GM23338 (cell line): Measurements from ENCODE around the gene DIDO1. TPM values are rescaled to one million over a fixed set of nuclear protein-coding genes. Genes with fewer than 3 reads are reported as not detected.

Experiments used
- ATAC-seq: fragments of 200-7000 bp; cut with Tn5 transposase; 3 replicates; pipeline ENCODE4 v1.9.1; 2020
- DNase-seq: peaks from one replicate; pipeline ENCODE4 v3.0.0-alpha.2; 2015; ENCODE audit warnings: low spot score
- H2AFZ ChIP-seq: fragments of 200-600 bp; sonication (generic); 2 replicates; pipeline ENCODE4 v1.8.0; 2016; ENCODE audit warnings: antibody characterized with exemption, mild to moderate bottlenecking, moderate library complexity
- H3F3A ChIP-seq: fragments of 200-600 bp; sonication (generic); replicated peaks from 2 replicates; pipeline ENCODE4 v1.8.0; 2017; ENCODE audit warnings: antibody characterized with exemption, mixed run types, low read depth
- H3K27ac ChIP-seq: fragments of 200-600 bp; sonication (generic); 2 replicates; pipeline ENCODE4 v1.6.1; 2016; ENCODE audit warnings: low read depth
- H3K27me3 ChIP-seq: fragments of 200-600 bp; sonication (generic); 2 replicates; pipeline ENCODE4 v1.8.0; 2016; ENCODE audit warnings: mild to moderate bottlenecking, mixed run types, moderate library complexity; ENCODE audit not compliant: insufficient read depth
- H3K36me3 ChIP-seq: fragments of 200-600 bp; sonication (generic); 2 replicates; pipeline ENCODE4 v1.8.0; 2016; ENCODE audit warnings: mild to moderate bottlenecking; ENCODE audit not compliant: insufficient read depth
- H3K4me1 ChIP-seq: fragments of 200-600 bp; sonication (generic); 2 replicates; pipeline ENCODE4 v1.8.0; 2016; ENCODE audit warnings: mild to moderate bottlenecking, moderate library complexity; ENCODE audit not compliant: insufficient read depth
- H3K4me2 ChIP-seq: fragments of 200-600 bp; sonication (generic); 2 replicates; pipeline ENCODE4 v1.7.1; 2017; ENCODE audit warnings: mixed run types
- H3K4me3 ChIP-seq: fragments of 200-600 bp; sonication (generic); 2 replicates; pipeline ENCODE4 v1.6.1; 2016; ENCODE audit warnings: mixed run types
- H3K79me2 ChIP-seq: fragments of 200-600 bp; sonication (generic); replicated peaks from 2 replicates; pipeline ENCODE4 v1.8.0; 2017; ENCODE audit warnings: mild to moderate bottlenecking; ENCODE audit not compliant: insufficient read depth
- H3K9me2 ChIP-seq: fragments of 200-600 bp; sonication (generic); 2 replicates; pipeline ENCODE4 v1.8.0; 2017; ENCODE audit not compliant: insufficient read depth
- H4K20me1 ChIP-seq: fragments of 200-600 bp; sonication (generic); replicated peaks from 2 replicates; pipeline ENCODE4 v1.8.0; 2017; ENCODE audit warnings: mild to moderate bottlenecking; ENCODE audit not compliant: insufficient read depth
- H3K27ac Mint-ChIP-seq: 2 replicates; pipeline ENCODE4 v1.8.0; 2020; ENCODE audit warnings: inconsistent platforms, mild to moderate bottlenecking, moderate library complexity, mixed read lengths
- H3K27me3 Mint-ChIP-seq: 3 replicates; pipeline ENCODE4 v1.8.0; 2022; ENCODE audit warnings: low read depth, mild to moderate bottlenecking, moderate library complexity, mixed read lengths, inconsistent platforms; ENCODE audit not compliant: insufficient read depth, poor library complexity
- H3K36me3 Mint-ChIP-seq: 3 replicates; pipeline ENCODE4 v1.8.0; 2021; ENCODE audit warnings: low read depth, mild to moderate bottlenecking, inconsistent platforms, moderate library complexity, mixed read lengths
- H3K4me1 Mint-ChIP-seq: 3 replicates; pipeline ENCODE4 v1.8.0; 2020; ENCODE audit warnings: mild to moderate bottlenecking, inconsistent platforms, mixed read lengths
- H3K4me3 Mint-ChIP-seq: 3 replicates; pipeline ENCODE4 v1.8.0; 2021; ENCODE audit warnings: moderate library complexity, mild to moderate bottlenecking, inconsistent platforms, mixed read lengths
- H3K9me3 Mint-ChIP-seq: 3 replicates; pipeline ENCODE4 v1.8.0; 2020; ENCODE audit warnings: moderate library complexity, mild to moderate bottlenecking, inconsistent platforms, mixed read lengths
- CREB1 ChIP-seq: fragments of 250-450 bp; sonication (Bioruptor Pico); IDR thresholded peaks from 2 replicates; pipeline ENCODE4 v1.5.0; 2020; ENCODE audit warnings: low read depth, mild to moderate bottlenecking, moderate library complexity
- ETS1 ChIP-seq: IDR thresholded peaks from 2 replicates; pipeline ENCODE4 v1.6.1; 2016; ENCODE audit warnings: antibody characterized with exemption
- EZH2 ChIP-seq: fragments of 200-600 bp; sonication (generic); IDR thresholded peaks from one replicate; pipeline ENCODE4 v1.8.0; 2017; ENCODE audit warnings: antibody characterized with exemption, mild to moderate bottlenecking, low read depth; ENCODE audit not compliant: unreplicated experiment
- JUNB ChIP-seq: IDR thresholded peaks from one replicate; pipeline ENCODE4 v1.6.1; 2016; ENCODE audit warnings: antibody characterized with exemption; ENCODE audit not compliant: unreplicated experiment
- POLR2AphosphoS5 ChIP-seq: IDR thresholded peaks from 2 replicates; pipeline ENCODE4 v1.6.1; 2016; ENCODE audit warnings: antibody characterized with exemption, low read depth
- STAT1 ChIP-seq: IDR thresholded peaks from one replicate; pipeline ENCODE4 v1.6.1; 2016; ENCODE audit warnings: antibody characterized with exemption; ENCODE audit not compliant: unreplicated experiment
- ZNF114 ChIP-seq: fragments of 250-450 bp; sonication (Bioruptor Pico); IDR thresholded peaks from 2 replicates; pipeline ENCODE4 v1.5.0; 2020; ENCODE audit warnings: mild to moderate bottlenecking, moderate library complexity
- ZNF331 ChIP-seq: fragments of 250-450 bp; sonication (Bioruptor Pico); IDR thresholded peaks from 2 replicates; pipeline ENCODE4 v1.5.0; 2020; ENCODE audit warnings: low read depth, mild to moderate bottlenecking, moderate library complexity
- polyA plus RNA-seq: library from polyadenylated mRNA; unstranded; fragments of >200 nt; fragmentation: Nextera tagmentation; extraction: Ambion mirVana; gene quantifications from 2 replicates; pipeline ENCODE4 v1.2.1, GENCODE V29; 2016
- total RNA-seq: library from RNA; depleted of rRNA; stranded (reverse); fragments of >200 nt; shearing (Covaris generic); gene quantifications from 2 replicates; pipeline ENCODE4 v1.2.3, GENCODE V29; 2014
- TF ChIP-seq, protein P1 (sequence below): IDR thresholded peaks from one replicate; pipeline ENCODE4 v1.6.1; 2018; ENCODE audit warnings: antibody characterized with exemption; ENCODE audit not compliant: unreplicated experiment
- TF ChIP-seq, protein P2 (sequence below): fragments of 250-450 bp; sonication (Bioruptor Pico); IDR thresholded peaks from 2 replicates; pipeline ENCODE4 v1.5.0; 2020; ENCODE audit warnings: mild to moderate bottlenecking, moderate library complexity

Gene DIDO1
- total and polyA plus RNA-seq, 2 experiments from 2014 or later: 72.4 to 162 TPM

DNA sequence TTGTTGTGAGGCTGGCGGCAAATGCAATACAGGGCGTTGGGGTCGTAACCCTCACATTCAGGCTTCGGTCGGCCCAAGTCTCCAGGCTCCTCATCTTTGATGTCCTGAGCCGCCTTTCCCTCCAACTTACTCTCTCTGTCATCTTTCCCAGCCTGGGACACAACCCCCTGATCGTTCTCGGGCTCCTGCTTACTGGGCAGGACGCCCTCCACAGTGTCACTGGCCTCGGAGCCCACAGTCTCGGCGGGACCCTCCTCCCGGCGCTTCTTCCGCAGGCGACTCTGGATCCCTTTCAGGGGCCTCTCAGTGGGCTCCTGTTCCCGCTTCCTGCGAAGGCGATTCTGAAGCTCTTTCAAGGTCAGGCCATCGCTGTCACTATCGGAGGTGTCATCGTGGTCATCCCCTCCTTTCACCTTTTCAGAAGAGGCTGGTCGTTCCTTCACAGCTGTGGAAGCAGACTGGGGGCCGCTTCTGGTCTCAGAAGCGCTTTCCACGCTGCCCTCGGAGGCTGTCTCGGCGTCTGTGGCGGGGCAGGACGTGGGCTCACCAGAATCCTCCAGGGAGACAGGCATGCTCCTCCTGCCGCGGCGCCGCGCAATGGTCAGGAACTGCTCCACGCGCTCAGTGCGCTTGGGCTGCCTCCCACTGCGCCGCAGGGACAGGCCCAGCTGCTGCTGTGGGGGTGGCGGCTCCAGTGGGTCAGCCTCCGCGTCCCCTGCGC lies 15.4 kb downstream of the DIDO1 start:
- no peak overlapping the region; the same call in 1 of the 2 replicates for H3K27ac Mint-ChIP-seq
- Histone ChIP-seq H3K27me3 (no peaks in the 10 kb centered on the region), H3K27ac (no peak overlapping the region), H3F3A (peaks cover 74% of the 10 kb centered on the region), H3K4me1 (peaks cover 24% of the 10 kb centered on the region), H3K4me2 (no peak overlapping the region), H3K79me2 (peaks cover 97% of the 10 kb centered on the region), H3K36me3 (peaks cover 73% of the 10 kb centered on the region), H3K4me3 (no peak overlapping the region), H2AFZ (no peak overlapping the region), H3K9me2 (no peaks in the 10 kb centered on the region), H4K20me1 (peaks cover 84% of the 10 kb centered on the region)
- no peak for DNase-seq
- no peak for ATAC-seq
- peaks cover 22% of the 10 kb centered on the region for H3K4me1 Mint-ChIP-seq
- H3K4me3 Mint-ChIP-seq: no peak overlapping the region
- no peaks in the 10 kb centered on the region for H3K9me3 Mint-ChIP-seq
- H3K36me3 Mint-ChIP-seq: peaks cover 75% of the 10 kb centered on the region
- TF ChIP-seq, protein P1, sequence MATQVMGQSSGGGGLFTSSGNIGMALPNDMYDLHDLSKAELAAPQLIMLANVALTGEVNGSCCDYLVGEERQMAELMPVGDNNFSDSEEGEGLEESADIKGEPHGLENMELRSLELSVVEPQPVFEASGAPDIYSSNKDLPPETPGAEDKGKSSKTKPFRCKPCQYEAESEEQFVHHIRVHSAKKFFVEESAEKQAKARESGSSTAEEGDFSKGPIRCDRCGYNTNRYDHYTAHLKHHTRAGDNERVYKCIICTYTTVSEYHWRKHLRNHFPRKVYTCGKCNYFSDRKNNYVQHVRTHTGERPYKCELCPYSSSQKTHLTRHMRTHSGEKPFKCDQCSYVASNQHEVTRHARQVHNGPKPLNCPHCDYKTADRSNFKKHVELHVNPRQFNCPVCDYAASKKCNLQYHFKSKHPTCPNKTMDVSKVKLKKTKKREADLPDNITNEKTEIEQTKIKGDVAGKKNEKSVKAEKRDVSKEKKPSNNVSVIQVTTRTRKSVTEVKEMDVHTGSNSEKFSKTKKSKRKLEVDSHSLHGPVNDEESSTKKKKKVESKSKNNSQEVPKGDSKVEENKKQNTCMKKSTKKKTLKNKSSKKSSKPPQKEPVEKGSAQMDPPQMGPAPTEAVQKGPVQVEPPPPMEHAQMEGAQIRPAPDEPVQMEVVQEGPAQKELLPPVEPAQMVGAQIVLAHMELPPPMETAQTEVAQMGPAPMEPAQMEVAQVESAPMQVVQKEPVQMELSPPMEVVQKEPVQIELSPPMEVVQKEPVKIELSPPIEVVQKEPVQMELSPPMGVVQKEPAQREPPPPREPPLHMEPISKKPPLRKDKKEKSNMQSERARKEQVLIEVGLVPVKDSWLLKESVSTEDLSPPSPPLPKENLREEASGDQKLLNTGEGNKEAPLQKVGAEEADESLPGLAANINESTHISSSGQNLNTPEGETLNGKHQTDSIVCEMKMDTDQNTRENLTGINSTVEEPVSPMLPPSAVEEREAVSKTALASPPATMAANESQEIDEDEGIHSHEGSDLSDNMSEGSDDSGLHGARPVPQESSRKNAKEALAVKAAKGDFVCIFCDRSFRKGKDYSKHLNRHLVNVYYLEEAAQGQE: no peak
- no peak for TF ChIP-seq ZNF114 (CRISPR knock-in tag)
- no peak; the same call in none of the 2 replicates for TF ChIP-seq POLR2AphosphoS5
- TF ChIP-seq STAT1: no peak
- TF ChIP-seq ETS1: no peak
- TF ChIP-seq, protein P2, sequence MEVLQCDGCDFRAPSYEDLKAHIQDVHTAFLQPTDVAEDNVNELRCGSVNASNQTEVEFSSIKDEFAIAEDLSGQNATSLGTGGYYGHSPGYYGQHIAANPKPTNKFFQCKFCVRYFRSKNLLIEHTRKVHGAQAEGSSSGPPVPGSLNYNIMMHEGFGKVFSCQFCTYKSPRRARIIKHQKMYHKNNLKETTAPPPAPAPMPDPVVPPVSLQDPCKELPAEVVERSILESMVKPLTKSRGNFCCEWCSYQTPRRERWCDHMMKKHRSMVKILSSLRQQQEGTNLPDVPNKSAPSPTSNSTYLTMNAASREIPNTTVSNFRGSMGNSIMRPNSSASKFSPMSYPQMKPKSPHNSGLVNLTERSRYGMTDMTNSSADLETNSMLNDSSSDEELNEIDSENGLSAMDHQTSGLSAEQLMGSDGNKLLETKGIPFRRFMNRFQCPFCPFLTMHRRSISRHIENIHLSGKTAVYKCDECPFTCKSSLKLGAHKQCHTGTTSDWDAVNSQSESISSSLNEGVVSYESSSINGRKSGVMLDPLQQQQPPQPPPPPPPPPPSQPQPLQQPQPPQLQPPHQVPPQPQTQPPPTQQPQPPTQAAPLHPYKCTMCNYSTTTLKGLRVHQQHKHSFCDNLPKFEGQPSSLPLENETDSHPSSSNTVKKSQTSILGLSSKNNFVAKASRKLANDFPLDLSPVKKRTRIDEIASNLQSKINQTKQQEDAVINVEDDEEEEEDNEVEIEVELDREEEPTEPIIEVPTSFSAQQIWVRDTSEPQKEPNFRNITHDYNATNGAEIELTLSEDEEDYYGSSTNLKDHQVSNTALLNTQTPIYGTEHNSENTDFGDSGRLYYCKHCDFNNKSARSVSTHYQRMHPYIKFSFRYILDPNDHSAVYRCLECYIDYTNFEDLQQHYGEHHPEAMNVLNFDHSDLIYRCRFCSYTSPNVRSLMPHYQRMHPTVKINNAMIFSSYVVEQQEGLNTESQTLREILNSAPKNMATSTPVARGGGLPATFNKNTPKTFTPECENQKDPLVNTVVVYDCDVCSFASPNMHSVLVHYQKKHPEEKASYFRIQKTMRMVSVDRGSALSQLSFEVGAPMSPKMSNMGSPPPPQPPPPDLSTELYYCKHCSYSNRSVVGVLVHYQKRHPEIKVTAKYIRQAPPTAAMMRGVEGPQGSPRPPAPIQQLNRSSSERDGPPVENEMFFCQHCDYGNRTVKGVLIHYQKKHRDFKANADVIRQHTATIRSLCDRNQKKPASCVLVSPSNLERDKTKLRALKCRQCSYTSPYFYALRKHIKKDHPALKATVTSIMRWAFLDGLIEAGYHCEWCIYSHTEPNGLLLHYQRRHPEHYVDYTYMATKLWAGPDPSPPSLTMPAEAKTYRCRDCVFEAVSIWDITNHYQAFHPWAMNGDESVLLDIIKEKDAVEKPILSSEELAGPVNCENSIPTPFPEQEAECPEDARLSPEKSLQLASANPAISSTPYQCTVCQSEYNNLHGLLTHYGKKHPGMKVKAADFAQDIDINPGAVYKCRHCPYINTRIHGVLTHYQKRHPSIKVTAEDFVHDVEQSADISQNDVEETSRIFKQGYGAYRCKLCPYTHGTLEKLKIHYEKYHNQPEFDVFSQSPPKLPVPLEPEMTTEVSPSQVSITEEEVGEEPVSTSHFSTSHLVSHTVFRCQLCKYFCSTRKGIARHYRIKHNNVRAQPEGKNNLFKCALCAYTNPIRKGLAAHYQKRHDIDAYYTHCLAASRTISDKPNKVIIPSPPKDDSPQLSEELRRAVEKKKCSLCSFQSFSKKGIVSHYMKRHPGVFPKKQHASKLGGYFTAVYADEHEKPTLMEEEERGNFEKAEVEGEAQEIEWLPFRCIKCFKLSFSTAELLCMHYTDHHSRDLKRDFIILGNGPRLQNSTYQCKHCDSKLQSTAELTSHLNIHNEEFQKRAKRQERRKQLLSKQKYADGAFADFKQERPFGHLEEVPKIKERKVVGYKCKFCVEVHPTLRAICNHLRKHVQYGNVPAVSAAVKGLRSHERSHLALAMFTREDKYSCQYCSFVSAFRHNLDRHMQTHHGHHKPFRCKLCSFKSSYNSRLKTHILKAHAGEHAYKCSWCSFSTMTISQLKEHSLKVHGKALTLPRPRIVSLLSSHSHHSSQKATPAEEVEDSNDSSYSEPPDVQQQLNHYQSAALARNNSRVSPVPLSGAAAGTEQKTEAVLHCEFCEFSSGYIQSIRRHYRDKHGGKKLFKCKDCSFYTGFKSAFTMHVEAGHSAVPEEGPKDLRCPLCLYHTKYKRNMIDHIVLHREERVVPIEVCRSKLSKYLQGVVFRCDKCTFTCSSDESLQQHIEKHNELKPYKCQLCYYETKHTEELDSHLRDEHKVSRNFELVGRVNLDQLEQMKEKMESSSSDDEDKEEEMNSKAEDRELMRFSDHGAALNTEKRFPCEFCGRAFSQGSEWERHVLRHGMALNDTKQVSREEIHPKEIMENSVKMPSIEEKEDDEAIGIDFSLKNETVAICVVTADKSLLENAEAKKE (CRISPR knock-in tag): no peak
- TF ChIP-seq JUNB: no peak
- TF ChIP-seq CREB1 (CRISPR knock-in tag): no peak
- no peak for TF ChIP-seq EZH2
- TF ChIP-seq ZNF331 (CRISPR knock-in tag): no peak
- peaks cover 8% of the 10 kb centered on the region for H3K27me3 Mint-ChIP-seq
